SIG-M5 treated with dmso at 0.1 percent for 504 hours (cell line): ENCODE results near the gene DACT2.

Source experiments
- DNase-seq: peaks from one replicate; lab custom pipeline; 2025; ENCODE audit not compliant: unreplicated experiment; lab: John Stamatoyannopoulos, UW

The DACT2 gene

DNA sequence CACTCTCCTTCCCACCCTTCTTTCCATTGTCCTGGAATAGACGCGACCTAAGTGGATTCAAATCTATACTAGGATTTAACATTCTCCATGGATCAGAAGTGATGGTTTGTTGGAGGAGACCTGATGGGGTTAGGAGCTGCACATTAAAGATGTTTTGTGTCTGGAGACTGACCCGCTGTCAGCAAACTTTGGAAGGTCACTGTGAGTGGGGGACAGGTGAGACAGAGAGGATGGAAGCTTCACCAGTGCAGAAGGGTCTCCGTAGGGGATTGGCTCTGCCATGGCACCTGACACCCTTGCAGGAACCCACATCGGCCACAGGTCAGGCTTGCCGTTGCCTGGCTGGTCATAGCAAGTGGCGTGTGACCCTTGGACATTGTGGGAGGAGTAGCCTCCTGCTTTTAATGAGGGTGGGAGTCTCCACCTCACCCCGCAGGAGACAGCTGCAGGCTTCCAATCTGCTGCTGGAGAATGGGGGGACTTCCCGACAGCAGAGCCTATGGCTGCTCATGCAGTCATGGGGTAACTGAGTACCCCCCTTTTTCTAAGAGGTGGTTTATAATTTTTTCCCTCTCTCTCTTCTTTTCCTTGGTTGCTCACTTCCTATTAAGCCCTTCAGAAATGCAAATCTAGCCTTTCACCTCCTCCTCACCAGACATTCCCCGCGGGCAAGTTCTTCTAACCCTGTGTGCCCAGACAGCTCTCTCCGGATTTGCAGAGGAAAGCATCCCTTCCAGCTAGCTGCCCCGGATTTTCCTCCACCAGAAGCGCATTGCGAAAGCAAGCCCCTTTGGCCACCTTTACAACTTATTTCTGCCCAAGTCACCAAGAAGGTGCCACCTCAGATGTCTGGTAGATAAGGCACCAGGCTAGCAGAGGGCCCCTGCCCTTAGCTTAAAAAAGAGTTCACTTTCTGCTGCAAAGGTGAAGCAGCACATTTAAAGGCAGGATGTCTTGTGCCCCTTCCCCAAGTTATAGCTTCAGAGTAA lies 53.5 kb downstream of the DACT2 start:
- DNase-seq: no peak

DNA sequence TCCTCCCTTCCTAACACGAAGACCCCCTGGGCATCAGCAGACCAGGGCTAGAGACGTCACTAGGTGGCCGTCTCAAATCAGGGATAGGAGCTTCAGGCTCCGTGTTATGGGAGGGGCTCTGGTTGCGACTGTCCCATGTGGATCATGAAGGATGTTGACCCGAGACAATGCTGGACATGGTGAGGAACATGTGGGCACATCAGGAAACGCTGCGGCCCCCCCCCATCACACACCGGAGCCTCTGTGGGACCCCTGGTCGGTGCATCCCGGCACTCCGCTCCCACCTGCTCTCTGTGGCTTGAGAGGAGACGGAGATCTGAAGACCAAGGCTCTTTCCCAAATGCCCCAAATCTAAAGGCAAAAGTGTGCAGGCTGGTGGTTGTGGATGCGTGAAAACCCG lies 54.2 kb downstream of the DACT2 start:
- no peak for DNase-seq

DNA sequence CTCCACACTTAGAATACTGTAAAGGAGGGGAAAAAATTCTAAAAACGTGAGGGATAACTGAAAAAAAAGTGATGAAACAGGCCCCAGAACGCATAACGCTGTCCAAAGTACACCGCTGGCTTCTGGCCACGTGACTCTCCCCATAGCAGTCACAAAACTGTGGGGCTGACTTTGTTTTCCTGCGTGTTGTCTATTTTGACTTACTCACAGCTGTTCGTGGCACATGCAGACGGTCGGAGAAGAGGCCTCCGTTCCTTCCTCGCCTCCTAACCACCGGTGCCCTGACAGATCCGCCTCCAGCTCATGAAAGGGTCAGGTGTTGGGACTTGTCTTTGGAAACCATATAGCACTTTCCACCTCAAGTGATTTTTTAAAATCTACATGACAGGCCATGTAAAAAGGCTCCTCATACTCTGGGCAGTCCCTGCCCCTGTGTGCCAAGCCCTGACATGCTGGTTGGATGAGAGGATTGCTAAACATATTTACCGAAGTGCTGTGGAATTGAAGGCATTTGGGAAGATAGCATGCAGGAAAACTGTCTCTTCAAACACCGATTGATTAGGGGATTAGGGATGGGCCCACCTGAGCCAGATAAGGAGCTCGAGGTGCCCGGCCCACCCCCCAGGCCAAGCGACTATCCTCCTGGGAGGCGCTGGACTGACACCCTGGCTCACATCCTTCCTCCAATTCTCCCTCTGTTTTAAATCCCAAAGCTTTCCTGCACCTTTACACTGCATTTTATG lies 54.8 kb downstream of the DACT2 start:
- no peak for DNase-seq

DNA sequence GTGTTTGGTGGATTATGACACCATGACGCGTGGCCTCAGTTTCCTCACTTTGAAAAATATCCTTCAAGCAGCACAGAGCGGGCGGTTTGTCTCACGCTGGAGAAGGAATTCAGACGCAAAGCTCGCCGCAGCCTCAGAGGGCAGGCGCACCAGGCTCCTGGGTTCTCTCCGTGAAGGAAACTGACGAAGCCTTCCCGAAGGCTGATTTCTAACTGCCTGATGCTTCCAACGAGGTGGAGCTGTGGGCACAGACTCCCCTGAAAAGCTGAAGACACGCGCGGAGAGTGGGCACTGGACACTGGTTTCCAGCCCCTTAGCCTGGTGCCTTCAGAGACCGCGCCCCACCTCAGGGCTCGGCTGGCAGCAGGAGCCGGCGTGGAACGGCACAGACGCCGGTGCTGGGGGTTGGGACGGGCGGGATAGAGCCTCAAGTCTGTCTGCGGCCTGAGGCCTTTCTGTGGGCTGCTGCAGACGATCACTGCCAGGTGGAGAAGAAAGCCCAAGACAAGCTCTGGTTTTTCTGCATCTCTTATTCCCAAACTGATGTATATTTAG lies 56.1 kb downstream of the DACT2 start:
- no peak for DNase-seq

GRCh38 chr6:168261234-168261633 lies 58.3 kb downstream of the DACT2 start:
- no peak for DNase-seq

- DNase-seq: no peak
These were observed 59.1 kb downstream of the DACT2 start for GRCh38 chr6:168260420-168260987.

GRCh38 chr6:168258795-168259194 lies 60.8 kb downstream of the DACT2 start:
- DNase-seq: no peak

GRCh38 chr6:168256940-168257339 lies 62.6 kb downstream of the DACT2 start:
- no peak for DNase-seq
